ENCODE results near the gene PHLDB3. TPM values are rescaled to one million over a fixed set of nuclear protein-coding genes. Genes with fewer than 3 reads are reported as not detected.
"Not testable (repeated sequence)": the region's sequence is repeated elsewhere in the genome, so short reads cannot be mapped to it uniquely, and the experiment has no call there.

The PHLDB3 gene
- total and polyA plus RNA-seq, 4 donors = 5.8 to 23.4 (median 7.9) TPM

DNA sequence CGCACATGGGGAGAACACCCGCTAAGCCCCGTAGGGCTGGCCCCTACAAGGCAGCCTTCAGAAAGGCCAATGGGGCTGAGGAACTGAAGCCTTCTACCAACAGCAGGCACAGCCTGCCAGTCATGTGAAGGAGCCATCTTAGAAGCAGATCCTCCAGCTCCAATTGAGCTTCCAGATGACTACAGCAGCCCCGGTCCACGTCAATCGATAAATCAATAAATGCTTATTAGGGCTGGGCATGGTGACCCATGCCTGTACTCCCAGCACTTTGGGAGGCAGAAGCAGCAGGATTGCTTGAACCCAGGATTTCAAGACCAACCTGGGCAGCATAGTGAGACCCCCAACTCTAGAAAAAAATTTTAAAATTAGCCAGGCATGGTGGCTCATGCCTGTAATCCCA, 66.8 kb downstream of the PHLDB3 start:
- TF ChIP-seq, protein P1, sequence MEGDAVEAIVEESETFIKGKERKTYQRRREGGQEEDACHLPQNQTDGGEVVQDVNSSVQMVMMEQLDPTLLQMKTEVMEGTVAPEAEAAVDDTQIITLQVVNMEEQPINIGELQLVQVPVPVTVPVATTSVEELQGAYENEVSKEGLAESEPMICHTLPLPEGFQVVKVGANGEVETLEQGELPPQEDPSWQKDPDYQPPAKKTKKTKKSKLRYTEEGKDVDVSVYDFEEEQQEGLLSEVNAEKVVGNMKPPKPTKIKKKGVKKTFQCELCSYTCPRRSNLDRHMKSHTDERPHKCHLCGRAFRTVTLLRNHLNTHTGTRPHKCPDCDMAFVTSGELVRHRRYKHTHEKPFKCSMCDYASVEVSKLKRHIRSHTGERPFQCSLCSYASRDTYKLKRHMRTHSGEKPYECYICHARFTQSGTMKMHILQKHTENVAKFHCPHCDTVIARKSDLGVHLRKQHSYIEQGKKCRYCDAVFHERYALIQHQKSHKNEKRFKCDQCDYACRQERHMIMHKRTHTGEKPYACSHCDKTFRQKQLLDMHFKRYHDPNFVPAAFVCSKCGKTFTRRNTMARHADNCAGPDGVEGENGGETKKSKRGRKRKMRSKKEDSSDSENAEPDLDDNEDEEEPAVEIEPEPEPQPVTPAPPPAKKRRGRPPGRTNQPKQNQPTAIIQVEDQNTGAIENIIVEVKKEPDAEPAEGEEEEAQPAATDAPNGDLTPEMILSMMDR (IDR thresholded peaks at IDR 0.05; ENCODE audit: control extremely low read depth, extremely low read depth) = no peak
- no peak for ATAC-seq (ENCODE audit: insufficient read depth, low FRiP score)
- H3K4me1 ChIP-seq (ENCODE audit: control insufficient read depth in 5 of 5, insufficient read depth in 5 of 5, low read length in 5 of 5) = peaks cover 0 to 6% (median 2%) of the 10 kb centered on the region in 5 donors
- H3K4me3 ChIP-seq = no peak overlapping the region
- no peak overlapping the region for H3K27ac ChIP-seq (ENCODE audit: low read depth in 1 of 2, low read length in 1 of 2)
- WGBS, 2 donors = 88 to 92% methylated on average over 6 of the region's 6 CpGs
- H3K9ac ChIP-seq (ENCODE audit: insufficient read depth in 1 of 2, low read length in 2 of 2) = no peak overlapping the region
- DNase-seq = no peak
- H3K27me3 ChIP-seq (ENCODE audit: control insufficient read depth in 3 of 3, insufficient read depth in 3 of 3, low read length in 2 of 3) = no peaks in the 10 kb centered on the region
- H3K36me3 ChIP-seq (ENCODE audit: control insufficient read depth in 4 of 4, insufficient read depth in 4 of 4, low read length in 4 of 4) = no peaks in the 10 kb centered on the region
- no peaks in the 10 kb centered on the region for H3K9me3 ChIP-seq (ENCODE audit: control insufficient read depth in 4 of 4, insufficient read depth in 3 of 4, low read length in 3 of 4)

DNA sequence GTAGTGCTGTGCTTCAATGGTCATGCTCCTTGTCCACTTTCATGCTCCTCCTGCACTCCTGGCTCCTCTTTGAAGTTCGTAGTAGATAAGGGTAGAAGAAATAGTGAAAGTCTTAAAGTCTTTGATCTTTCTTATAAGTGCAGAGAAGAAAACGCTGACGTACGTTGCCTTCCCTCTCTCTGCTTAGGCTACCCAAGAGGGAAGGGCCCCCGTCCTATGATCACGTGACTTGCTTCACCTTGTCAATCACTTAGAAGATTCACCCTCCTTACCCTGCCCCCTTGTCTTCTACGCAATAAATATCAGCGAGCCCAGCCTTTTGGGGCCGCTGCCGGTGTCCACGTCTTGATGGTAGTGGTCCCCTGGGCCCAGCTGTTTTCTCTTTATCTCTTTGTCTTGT, 67.3 kb downstream of the PHLDB3 start:
- whole genome bisulfite sequencing, 2 donors = 78 to 93% methylated on average over 11 of the region's 11 CpGs
- not testable (repeated sequence) for H3K4me3 ChIP-seq; H3K27ac ChIP-seq (ENCODE audit: low read depth in 1 of 2, low read length in 1 of 2); H3K27me3 ChIP-seq (ENCODE audit: control insufficient read depth in 3 of 3, insufficient read depth in 3 of 3, low read length in 2 of 3); ATAC-seq (ENCODE audit: insufficient read depth, low FRiP score); DNase-seq; H3K4me1 ChIP-seq (ENCODE audit: control insufficient read depth in 5 of 5, insufficient read depth in 5 of 5, low read length in 5 of 5); H3K36me3 ChIP-seq (ENCODE audit: control insufficient read depth in 4 of 4, insufficient read depth in 4 of 4, low read length in 4 of 4); H3K9me3 ChIP-seq (ENCODE audit: control insufficient read depth in 4 of 4, insufficient read depth in 3 of 4, low read length in 3 of 4); H3K9ac ChIP-seq (ENCODE audit: insufficient read depth in 1 of 2, low read length in 2 of 2)

DNA sequence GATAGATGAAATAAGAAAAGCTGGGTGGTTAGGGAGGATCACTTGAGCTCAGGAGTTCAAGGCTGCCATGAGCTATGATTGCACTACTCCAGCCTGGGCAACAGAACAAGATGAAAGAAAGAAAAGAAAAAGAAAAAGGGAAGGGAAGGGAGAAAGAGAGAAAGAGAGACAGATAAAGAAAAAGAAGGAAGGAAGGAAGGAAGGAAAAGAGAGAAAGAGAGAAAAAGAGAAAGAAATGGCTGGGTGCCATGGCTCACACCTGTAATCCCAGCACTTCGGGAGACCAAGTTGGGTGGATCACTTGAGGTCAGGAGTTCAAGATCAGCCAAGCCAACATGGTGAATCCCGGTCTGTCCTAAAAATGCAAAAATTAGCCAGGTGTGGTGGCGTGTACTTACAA, 68.8 kb downstream of the PHLDB3 start:
- Histone ChIP-seq H3K9me3 (ENCODE audit: control insufficient read depth in 4 of 4, insufficient read depth in 3 of 4, low read length in 3 of 4) (no peaks in the 10 kb centered on the region), H3K9ac (ENCODE audit: insufficient read depth in 1 of 2, low read length in 2 of 2) (no peak overlapping the region), H3K4me1 (ENCODE audit: control insufficient read depth in 5 of 5, insufficient read depth in 5 of 5, low read length in 5 of 5) (peaks cover 0 to 6% (median 2%) of the 10 kb centered on the region in 5 donors), H3K36me3 (ENCODE audit: control insufficient read depth in 4 of 4, insufficient read depth in 4 of 4, low read length in 4 of 4) (no peaks in the 10 kb centered on the region), H3K4me3 (no peak overlapping the region), H3K27ac (ENCODE audit: low read depth in 1 of 2, low read length in 1 of 2) (no peak overlapping the region), H3K27me3 (ENCODE audit: control insufficient read depth in 3 of 3, insufficient read depth in 3 of 3, low read length in 2 of 3) (no peaks in the 10 kb centered on the region)
- no peak for ATAC-seq (ENCODE audit: insufficient read depth, low FRiP score)
- WGBS, 2 donors = 89% methylated on average over 3 of the region's 3 CpGs
- no peak for DNase-seq
- TF ChIP-seq, protein P1 (IDR thresholded peaks at IDR 0.05; ENCODE audit: control extremely low read depth, extremely low read depth) = no peak

DNA sequence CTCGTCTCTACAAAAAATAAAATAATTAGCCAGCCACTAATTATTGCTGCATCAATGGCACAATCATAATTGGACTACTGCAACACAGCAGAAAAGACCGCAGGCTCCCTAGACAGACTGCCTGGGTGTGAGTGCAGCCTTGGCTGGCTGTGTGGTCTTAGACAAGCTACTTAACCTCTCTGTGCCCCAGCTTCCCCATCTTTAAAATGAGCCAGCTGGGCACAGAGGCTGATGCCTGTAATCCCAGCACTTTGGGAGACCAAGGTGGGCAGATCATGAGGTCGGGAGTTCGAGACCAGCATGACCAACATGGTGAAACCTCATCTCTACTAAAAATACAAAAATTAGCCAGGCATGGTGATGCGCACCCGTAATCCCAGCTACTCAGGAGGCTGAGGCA, 70.9 kb downstream of the PHLDB3 start:
- no peak overlapping the region for H3K4me3 ChIP-seq
- no peak overlapping the region for H3K27ac ChIP-seq (ENCODE audit: low read depth in 1 of 2, low read length in 1 of 2)
- TF ChIP-seq, protein P1 (IDR thresholded peaks at IDR 0.05; ENCODE audit: control extremely low read depth, extremely low read depth) = no peak
- peaks cover 0 to 6% (median under 1%) of the 10 kb centered on the region in 5 donors for H3K4me1 ChIP-seq (ENCODE audit: control insufficient read depth in 5 of 5, insufficient read depth in 5 of 5, low read length in 5 of 5)
- no peak overlapping the region for H3K9ac ChIP-seq (ENCODE audit: insufficient read depth in 1 of 2, low read length in 2 of 2)
- H3K9me3 ChIP-seq (ENCODE audit: control insufficient read depth in 4 of 4, insufficient read depth in 3 of 4, low read length in 3 of 4) = no peaks in the 10 kb centered on the region
- DNase-seq (no peak), ATAC-seq (ENCODE audit: insufficient read depth, low FRiP score) (no peak)
- no peaks in the 10 kb centered on the region for H3K36me3 ChIP-seq (ENCODE audit: control insufficient read depth in 4 of 4, insufficient read depth in 4 of 4, low read length in 4 of 4)
- H3K27me3 ChIP-seq (ENCODE audit: control insufficient read depth in 3 of 3, insufficient read depth in 3 of 3, low read length in 2 of 3) = no peaks in the 10 kb centered on the region
- 90 to 97% methylated on average over 6 of the region's 6 CpGs for WGBS, 2 donors
